ENCODE results near the gene FZD1.

The FZD1 gene

GRCh38 chr7:91263384-91264045 lies 718 bp upstream of the FZD1 start:
- no peak for TF ChIP-seq CTCF (IDR thresholded peaks at IDR 0.05; ENCODE audit: extremely low read depth, insufficient read depth, missing control alignments)
- in situ Hi-C loops (cut with MboI; ENCODE audit: low pct_unique_long_range_greater_than_20kb, low sequenced_read_pairs, unreplicated experiment): no loop called here
- DNase-seq (ENCODE audit: low spot score): peak; percentile 13

GRCh38 chr7:91264924-91265681 lies 870 bp downstream of the FZD1 start:
- in situ Hi-C loops (cut with MboI; ENCODE audit: low pct_unique_long_range_greater_than_20kb, low sequenced_read_pairs, unreplicated experiment): no loop called here
- peak; percentile 56 for DNase-seq (ENCODE audit: low spot score)
- no peak for TF ChIP-seq CTCF (IDR thresholded peaks at IDR 0.05; ENCODE audit: extremely low read depth, insufficient read depth, missing control alignments)

- in situ Hi-C loops (cut with MboI; ENCODE audit: low pct_unique_long_range_greater_than_20kb, low sequenced_read_pairs, unreplicated experiment): no loop called here
- DNase-seq (ENCODE audit: low spot score): peak; percentile 29
- no peak for TF ChIP-seq CTCF (IDR thresholded peaks at IDR 0.05; ENCODE audit: extremely low read depth, insufficient read depth, missing control alignments)
Measured at GRCh38 chr7:91265693-91266066, 1.4 kb downstream of the FZD1 start.

- TF ChIP-seq CTCF (IDR thresholded peaks at IDR 0.05; ENCODE audit: extremely low read depth, insufficient read depth, missing control alignments): no peak
- DNase-seq (ENCODE audit: low spot score): peak; percentile 10
- in situ Hi-C loops (cut with MboI; ENCODE audit: low pct_unique_long_range_greater_than_20kb, low sequenced_read_pairs, unreplicated experiment): no loop called here
Measured at GRCh38 chr7:91266067-91266688, 1.9 kb downstream of the FZD1 start.

GRCh38 chr7:91266689-91267090 lies 2.5 kb downstream of the FZD1 start:
- no peak for TF ChIP-seq CTCF (IDR thresholded peaks at IDR 0.05; ENCODE audit: extremely low read depth, insufficient read depth, missing control alignments)
- in situ Hi-C loops (cut with MboI; ENCODE audit: low pct_unique_long_range_greater_than_20kb, low sequenced_read_pairs, unreplicated experiment): no loop called here
- DNase-seq (ENCODE audit: low spot score): peak; percentile 26

- TF ChIP-seq CTCF (IDR thresholded peaks at IDR 0.05; ENCODE audit: extremely low read depth, insufficient read depth, missing control alignments): no peak
- no peak for DNase-seq (ENCODE audit: low spot score)
- in situ Hi-C loops (cut with MboI; ENCODE audit: low pct_unique_long_range_greater_than_20kb, low sequenced_read_pairs, unreplicated experiment): no loop called here
Measured at GRCh38 chr7:91267171-91267955, 3.1 kb downstream of the FZD1 start.

Measured in GM13977 (cell line).